OCI-LY1 (cell line): Measurements from ENCODE around the gene SEC16A.

Source experiments
- H2AFZ ChIP-seq: fragments of 200-600 bp; sonication (generic), shearing (Covaris generic); 2 replicates; pipeline ENCODE4 v1.6.0; 2014; ENCODE audit warnings: antibody characterized with exemption, mild to moderate bottlenecking, low read length
- H3F3A ChIP-seq: fragments of 200-600 bp; sonication (generic), shearing (Covaris generic); 2 replicates; pipeline ENCODE4 v1.6.0; 2014; ENCODE audit warnings: mild to moderate bottlenecking, antibody characterized with exemption, low read length, moderate library complexity; ENCODE audit not compliant: insufficient read depth
- H3K27ac ChIP-seq: fragments of 200-600 bp; sonication (generic); 2 replicates; pipeline ENCODE4 v1.5.1; 2014; ENCODE audit warnings: low read length, mixed run types, mild to moderate bottlenecking, low read depth; ENCODE audit not compliant: poor library complexity, severe bottlenecking
- H3K27me3 ChIP-seq: fragments of 200-600 bp; sonication (generic); 2 replicates; pipeline ENCODE4 v1.6.0; 2014; ENCODE audit warnings: antibody characterized with exemption, mild to moderate bottlenecking, low read length, moderate library complexity; ENCODE audit not compliant: insufficient read depth
- H3K36me3 ChIP-seq: fragments of 200-600 bp; sonication (generic); 2 replicates; pipeline ENCODE4 v1.6.1; 2014; ENCODE audit warnings: mild to moderate bottlenecking, antibody characterized with exemption, low read length, moderate library complexity, mixed read lengths; ENCODE audit not compliant: insufficient read depth
- H3K4me1 ChIP-seq: fragments of 200-600 bp; sonication (generic); 2 replicates; pipeline ENCODE4 v1.5.1; 2014; ENCODE audit warnings: mild to moderate bottlenecking, low read length, moderate library complexity; ENCODE audit not compliant: insufficient read depth, severe bottlenecking
- H3K4me2 ChIP-seq: fragments of 200-600 bp; sonication (generic), shearing (Covaris generic); 2 replicates; pipeline ENCODE4 v1.6.1; 2014; ENCODE audit warnings: low read length
- H3K4me3 ChIP-seq: fragments of 200-600 bp; sonication (generic); 2 replicates; pipeline ENCODE4 v1.5.1; 2014; ENCODE audit warnings: low read length, low read depth, mild to moderate bottlenecking, mixed read lengths; ENCODE audit not compliant: poor library complexity, severe bottlenecking
- H3K79me2 ChIP-seq: fragments of 200-600 bp; shearing (Covaris generic); 2 replicates; pipeline ENCODE4 v1.6.1; 2016; ENCODE audit warnings: mixed run types, low read length, mixed read lengths; ENCODE audit not compliant: insufficient read depth
- H3K9ac ChIP-seq: fragments of 200-600 bp; sonication (generic), shearing (Covaris generic); 2 replicates; pipeline ENCODE4 v1.6.1; 2014; ENCODE audit warnings: mild to moderate bottlenecking, low read length, mixed read lengths
- H3K9me2 ChIP-seq: fragments of 200-600 bp; sonication (generic), shearing (Covaris generic); 2 replicates; pipeline ENCODE4 v1.6.1; 2014; ENCODE audit warnings: low read depth, mild to moderate bottlenecking, low read length, mixed read lengths
- H3K9me3 ChIP-seq: fragments of 200-600 bp; shearing (Covaris generic); 2 replicates; pipeline ENCODE4 v1.6.1; 2014; ENCODE audit warnings: low read length, mixed read lengths
- H4K20me1 ChIP-seq: fragments of 200-600 bp; sonication (generic), shearing (Covaris generic); 2 replicates; pipeline ENCODE4 v1.6.0; 2016; ENCODE audit warnings: mild to moderate bottlenecking, low read length; ENCODE audit not compliant: insufficient read depth
- CTCF ChIP-seq: fragments of 200-600 bp; sonication (generic), shearing (Covaris generic); IDR thresholded peaks from 2 replicates; pipeline ENCODE4 v1.5.1; 2017; ENCODE audit warnings: mild to moderate bottlenecking, antibody characterized with exemption, low read length, moderate library complexity, mixed read lengths
- EZH2 ChIP-seq: fragments of 200-600 bp; sonication (generic), shearing (Covaris generic); IDR thresholded peaks from 2 replicates; pipeline ENCODE4 v1.8.0; 2017; ENCODE audit warnings: borderline replicate concordance, mixed run types, mild to moderate bottlenecking, antibody characterized with exemption, low read length, moderate library complexity, mixed read lengths

SEC16A gene

GRCh38 chr9:136527721-136528710, 45.2 kb upstream of the SEC16A start:
- no peaks in the 10 kb centered on the region for H3K79me2 ChIP-seq
- H3K9me3 ChIP-seq: no peaks in the 10 kb centered on the region
- no peaks in the 10 kb centered on the region for H3K9me2 ChIP-seq
- no peaks in the 10 kb centered on the region for H4K20me1 ChIP-seq
- H3K4me3 ChIP-seq: no peak overlapping the region
- no peaks in the 10 kb centered on the region for H3K4me1 ChIP-seq
- H3K9ac ChIP-seq: no peak overlapping the region
- H3K27ac ChIP-seq: no peak overlapping the region
- H3F3A ChIP-seq: no peaks in the 10 kb centered on the region
- no peaks in the 10 kb centered on the region for H3K36me3 ChIP-seq
- H2AFZ ChIP-seq: no peak overlapping the region
- no peak overlapping the region for H3K4me2 ChIP-seq
- no peak for TF ChIP-seq CTCF
- no peak for TF ChIP-seq EZH2
- no peaks in the 10 kb centered on the region; the same call in 1 of the 2 replicates for H3K27me3 ChIP-seq

DNA sequence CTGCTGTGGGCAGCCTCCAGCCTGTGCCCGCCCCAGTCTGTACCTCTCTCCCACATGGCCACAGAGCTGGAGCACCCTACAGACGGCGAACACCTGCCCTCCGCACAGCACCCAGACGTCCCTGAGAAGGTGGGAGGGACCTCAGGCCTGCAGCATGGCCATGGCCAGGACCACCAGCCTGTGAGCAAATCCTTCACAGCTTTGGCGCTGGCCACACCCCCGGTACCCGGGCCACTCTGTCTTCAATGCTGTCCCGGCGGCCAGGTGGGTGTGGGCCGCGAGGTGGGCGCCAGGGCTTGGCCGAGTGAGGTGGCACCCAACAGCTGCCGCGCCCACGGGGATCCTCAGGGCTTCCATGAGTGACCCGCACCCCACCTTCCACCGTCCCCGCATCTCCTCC, 44.3 kb upstream of the SEC16A start:
- no peaks in the 10 kb centered on the region for H3K79me2 ChIP-seq
- H3K9me3 ChIP-seq: no peaks in the 10 kb centered on the region
- no peaks in the 10 kb centered on the region for H3K9me2 ChIP-seq
- H3K27me3 ChIP-seq: no peaks in the 10 kb centered on the region; the same call in 1 of the 2 replicates
- H3F3A ChIP-seq: no peaks in the 10 kb centered on the region
- no peak overlapping the region for H3K9ac ChIP-seq
- no peak overlapping the region for H2AFZ ChIP-seq
- no peak overlapping the region for H3K4me3 ChIP-seq
- no peak for TF ChIP-seq EZH2
- TF ChIP-seq CTCF: no peak
- H3K4me1 ChIP-seq: no peaks in the 10 kb centered on the region
- no peaks in the 10 kb centered on the region for H4K20me1 ChIP-seq
- no peak overlapping the region for H3K27ac ChIP-seq
- H3K4me2 ChIP-seq: no peak overlapping the region
- no peaks in the 10 kb centered on the region for H3K36me3 ChIP-seq

GRCh38 chr9:136526625-136527066, 43.8 kb upstream of the SEC16A start:
- Histone ChIP-seq H3K27ac (no peak overlapping the region), H3K9ac (no peak overlapping the region), H3K79me2 (no peaks in the 10 kb centered on the region), H3K4me2 (no peak overlapping the region), H3F3A (no peaks in the 10 kb centered on the region), H4K20me1 (no peaks in the 10 kb centered on the region), H3K36me3 (no peaks in the 10 kb centered on the region), H3K9me3 (no peaks in the 10 kb centered on the region), H3K4me3 (no peak overlapping the region), H2AFZ (no peak overlapping the region), H3K4me1 (no peaks in the 10 kb centered on the region), H3K9me2 (no peaks in the 10 kb centered on the region), H3K27me3 (no peaks in the 10 kb centered on the region; the same call in 1 of the 2 replicates)
- TF ChIP-seq EZH2 (no peak), CTCF (no peak)
